PC-9 (cell line): ENCODE data around the gene PLCD3.

Source experiments
- CTCF ChIP-seq: fragments of 200-600 bp; sonication (generic); conservative IDR thresholded peaks from 2 replicates; pipeline ENCODE4 v1.6.1; 2017; ENCODE audit warnings: mixed run types, antibody characterized with exemption, mild to moderate bottlenecking, moderate library complexity
- EZH2 ChIP-seq: fragments of 200-600 bp; sonication (generic); IDR thresholded peaks from 2 replicates; pipeline ENCODE4 v1.8.0; 2017; ENCODE audit warnings: antibody characterized with exemption, low read depth

- TF ChIP-seq CTCF (peak; percentile 91), EZH2 (no peak)
Measured at GRCh38 chr17:45098869-45099616, 33.3 kb downstream of the PLCD3 start.
